MG63 (cell line): Measurements from ENCODE around the gene CTDP1. TPM values are rescaled to one million over a fixed set of nuclear protein-coding genes. Genes with fewer than 3 reads are reported as not detected.

Source experiments
- DNase-seq: peaks from one replicate; pipeline ENCODE4 v3.0.0-alpha.2; 2020
- H3K27me3 ChIP-seq: fragments of 250-450 bp; sonication (Bioruptor Pico); 2 replicates; pipeline ENCODE4 v1.5.1; 2020; ENCODE audit warnings: mild to moderate bottlenecking, moderate library complexity
- H3K36me3 ChIP-seq: fragments of 250-450 bp; sonication (Bioruptor Pico); 2 replicates; pipeline ENCODE4 v1.5.1; 2020; ENCODE audit warnings: mild to moderate bottlenecking, moderate library complexity
- H3K4me3 ChIP-seq: fragments of 250-450 bp; sonication (Bioruptor Pico); 2 replicates; pipeline ENCODE4 v1.5.1; 2020; ENCODE audit warnings: mild to moderate bottlenecking, moderate library complexity
- H3K9me3 ChIP-seq: fragments of 250-450 bp; sonication (Bioruptor Pico); 2 replicates; pipeline ENCODE4 v1.5.1; 2020; ENCODE audit warnings: mild to moderate bottlenecking, moderate library complexity
- total RNA-seq: library from RNA; depleted of rRNA; stranded (reverse); fragments of >200 nt; shearing (Covaris generic); gene quantifications from 2 replicates; pipeline ENCODE4 v1.2.3, GENCODE V29; 2014; ENCODE audit warnings: low replicate concordance

The CTDP1 gene
- total RNA-seq, 1 experiment from 2014 or later: 28.9 TPM

DNA sequence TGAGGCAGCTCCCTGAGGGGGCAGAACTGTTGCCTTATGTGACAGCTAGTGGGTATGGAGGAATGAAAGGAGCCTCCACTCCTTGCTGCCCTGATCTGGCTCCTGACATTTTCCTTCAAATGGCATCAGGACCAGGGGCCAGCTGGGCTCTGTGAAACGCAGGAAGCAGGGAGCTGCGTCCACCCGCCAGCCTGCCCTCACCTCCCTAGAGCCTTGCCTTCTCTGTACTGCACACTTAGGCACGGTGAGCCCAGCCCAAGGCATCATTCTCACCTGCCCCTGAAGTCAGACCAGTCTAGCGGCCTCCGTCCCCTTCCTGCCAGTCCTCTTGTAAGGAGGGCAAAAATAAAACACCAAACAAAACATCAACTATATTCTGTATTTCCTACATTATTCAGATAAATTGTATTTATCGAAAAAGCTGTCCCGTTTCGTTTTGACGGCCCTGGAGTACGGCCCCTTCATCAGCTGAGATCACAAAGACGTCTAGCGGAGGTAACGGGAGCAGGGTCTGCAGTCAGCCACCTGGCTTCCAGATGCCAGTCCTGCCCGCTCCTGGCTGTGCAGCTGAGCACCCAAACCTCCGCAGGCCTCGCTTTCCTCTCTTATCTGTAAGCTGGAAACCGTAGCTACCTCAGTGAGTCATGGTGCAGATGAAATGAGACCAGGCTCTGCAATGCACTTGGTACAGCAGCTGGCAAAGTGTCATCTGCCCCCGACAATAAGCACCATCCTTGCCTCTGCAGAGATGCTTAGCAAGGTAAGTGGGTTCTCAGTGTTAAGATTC is 6.9 kb upstream of the CTDP1 start:
- no peak for DNase-seq
- Histone ChIP-seq H3K36me3 (no peaks in the 10 kb centered on the region; the same call in none of the 2 replicates), H3K27me3 (no peaks in the 10 kb centered on the region), H3K4me3 (no peak overlapping the region), H3K9me3 (no peaks in the 10 kb centered on the region)

- Histone ChIP-seq H3K9me3 (no peaks in the 10 kb centered on the region), H3K4me3 (no peak overlapping the region), H3K36me3 (no peaks in the 10 kb centered on the region; the same call in none of the 2 replicates), H3K27me3 (no peaks in the 10 kb centered on the region)
- DNase-seq: no peak
Measured at GRCh38 chr18:79677221-79677620, 2.4 kb upstream of the CTDP1 start.

DNA sequence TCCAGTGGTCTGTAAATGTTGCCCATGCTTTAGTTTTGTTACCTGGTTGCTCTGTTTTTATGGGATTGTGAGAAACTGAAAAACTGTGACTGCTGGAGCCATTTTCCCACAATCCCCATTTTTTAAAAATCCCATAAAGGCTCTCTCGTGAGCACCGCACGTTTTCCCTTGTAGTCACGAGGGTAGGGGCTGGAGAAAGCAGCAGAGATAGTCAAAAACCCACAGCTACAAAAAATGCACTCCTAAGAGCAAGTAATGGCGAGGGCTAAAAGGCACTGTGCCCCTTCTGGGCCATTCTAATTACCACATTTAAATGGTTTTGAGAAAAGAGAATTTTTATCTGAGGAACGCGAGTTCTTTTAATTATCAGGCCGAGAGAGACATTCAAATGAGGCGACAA is 1.8 kb upstream of the CTDP1 start:
- no peaks in the 10 kb centered on the region; the same call in none of the 2 replicates for H3K36me3 ChIP-seq
- peak overlapping the region; percentile 83; the same call in 1 of the 2 replicates for H3K4me3 ChIP-seq
- no peak for DNase-seq
- H3K9me3 ChIP-seq: no peaks in the 10 kb centered on the region
- H3K27me3 ChIP-seq: no peaks in the 10 kb centered on the region

GRCh38 chr18:79678665-79679551 is 695 bp upstream of the CTDP1 start:
- Histone ChIP-seq H3K9me3 (no peaks in the 10 kb centered on the region), H3K36me3 (no peaks in the 10 kb centered on the region; the same call in none of the 2 replicates), H3K4me3 (peak overlapping the region; percentile 83), H3K27me3 (no peaks in the 10 kb centered on the region)
- DNase-seq: peak; percentile 98

DNA sequence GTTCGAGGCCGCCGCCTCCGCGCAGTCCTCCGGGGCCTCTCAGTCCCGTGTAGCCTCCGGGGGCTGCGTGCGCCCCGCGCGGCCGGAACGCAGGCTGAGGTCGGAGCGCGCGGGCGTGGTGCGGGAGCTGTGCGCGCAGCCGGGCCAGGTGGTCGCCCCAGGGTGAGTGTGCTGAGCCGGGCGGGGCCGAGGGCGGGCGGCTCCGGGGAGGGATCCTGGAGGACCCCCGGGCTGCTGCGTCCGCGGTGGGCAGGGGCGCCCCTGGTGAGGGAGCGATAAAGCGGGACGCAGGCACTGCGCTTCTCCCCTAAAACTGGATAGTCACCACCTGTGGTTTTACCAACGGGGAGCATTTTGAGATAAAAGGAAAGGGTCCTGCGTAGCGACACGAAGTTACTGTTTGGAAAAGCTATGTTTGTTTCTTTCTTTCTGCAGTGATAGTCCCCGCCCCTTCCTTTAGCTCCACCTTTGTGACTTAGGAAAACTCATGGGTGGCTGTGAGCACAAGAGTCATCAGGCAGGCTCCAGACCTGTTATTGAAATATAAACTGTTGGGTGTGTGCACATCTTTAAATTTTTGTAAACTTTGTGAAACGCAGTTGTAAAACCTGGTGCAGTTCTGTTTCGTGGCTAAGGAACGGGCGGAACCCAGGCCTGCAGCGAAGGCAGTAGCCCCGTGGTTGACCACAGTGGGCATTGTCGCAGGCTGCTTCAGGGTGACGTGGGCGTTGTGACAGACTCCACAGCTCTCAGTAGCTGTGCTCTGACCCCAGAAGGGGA is 687 bp downstream of the CTDP1 start:
- Histone ChIP-seq H3K36me3 (no peaks in the 10 kb centered on the region; the same call in none of the 2 replicates), H3K27me3 (no peaks in the 10 kb centered on the region), H3K9me3 (no peaks in the 10 kb centered on the region), H3K4me3 (peak overlapping the region; percentile 83)
- DNase-seq: peak; percentile 9

DNA sequence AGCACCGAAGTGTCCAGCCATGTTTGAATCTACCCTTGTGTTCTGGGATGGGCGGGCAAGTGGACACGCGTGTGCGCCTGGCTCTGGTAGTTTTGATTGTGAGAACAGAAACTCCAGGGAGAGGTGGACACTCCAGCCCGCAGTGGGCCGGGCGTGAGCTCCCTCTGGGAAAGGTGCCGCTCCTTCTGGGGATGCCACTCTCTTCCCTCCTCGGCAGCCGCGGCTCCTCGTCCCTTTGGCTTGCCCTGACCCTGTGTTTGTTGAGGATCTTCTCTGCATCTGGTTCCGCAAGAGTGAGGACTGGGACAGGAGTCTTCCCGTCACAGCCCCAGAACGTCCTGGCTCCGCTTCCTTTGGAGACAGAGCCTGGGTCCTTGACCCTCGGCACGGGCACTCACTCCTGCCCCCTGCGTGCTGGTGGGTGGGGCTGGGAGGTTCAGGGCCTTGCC is 1.3 kb downstream of the CTDP1 start:
- no peaks in the 10 kb centered on the region for H3K9me3 ChIP-seq
- H3K4me3 ChIP-seq: peak overlapping the region; percentile 83
- H3K36me3 ChIP-seq: no peaks in the 10 kb centered on the region; the same call in none of the 2 replicates
- DNase-seq: no peak
- H3K27me3 ChIP-seq: no peaks in the 10 kb centered on the region

GRCh38 chr18:79681484-79682387 is 2.1 kb downstream of the CTDP1 start:
- no peak for DNase-seq
- H3K27me3 ChIP-seq: no peaks in the 10 kb centered on the region
- H3K4me3 ChIP-seq: no peak overlapping the region
- H3K9me3 ChIP-seq: no peaks in the 10 kb centered on the region
- no peaks in the 10 kb centered on the region; the same call in none of the 2 replicates for H3K36me3 ChIP-seq

DNA sequence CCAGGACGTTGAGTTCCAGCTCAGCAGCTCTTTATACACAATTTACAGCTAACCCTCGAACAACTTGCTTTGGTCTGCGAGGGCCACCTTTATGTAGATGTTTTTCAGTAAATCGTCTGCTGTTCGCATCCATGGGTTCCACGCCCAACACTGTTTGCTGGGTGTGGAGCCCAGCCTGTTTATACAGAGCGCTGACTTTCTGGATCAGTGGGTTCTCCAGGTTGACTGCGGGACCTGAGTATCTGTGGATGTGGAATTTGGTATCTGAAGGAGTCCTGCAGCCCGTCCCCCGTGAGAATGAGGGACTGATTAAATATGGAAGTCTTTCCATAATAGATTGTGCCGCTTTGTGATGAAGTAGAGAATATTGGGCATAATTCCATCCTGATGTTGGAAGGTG is 2.9 kb downstream of the CTDP1 start:
- H3K36me3 ChIP-seq: no peaks in the 10 kb centered on the region; the same call in none of the 2 replicates
- DNase-seq: no peak
- no peak overlapping the region for H3K4me3 ChIP-seq
- no peaks in the 10 kb centered on the region for H3K27me3 ChIP-seq
- H3K9me3 ChIP-seq: no peaks in the 10 kb centered on the region

DNA sequence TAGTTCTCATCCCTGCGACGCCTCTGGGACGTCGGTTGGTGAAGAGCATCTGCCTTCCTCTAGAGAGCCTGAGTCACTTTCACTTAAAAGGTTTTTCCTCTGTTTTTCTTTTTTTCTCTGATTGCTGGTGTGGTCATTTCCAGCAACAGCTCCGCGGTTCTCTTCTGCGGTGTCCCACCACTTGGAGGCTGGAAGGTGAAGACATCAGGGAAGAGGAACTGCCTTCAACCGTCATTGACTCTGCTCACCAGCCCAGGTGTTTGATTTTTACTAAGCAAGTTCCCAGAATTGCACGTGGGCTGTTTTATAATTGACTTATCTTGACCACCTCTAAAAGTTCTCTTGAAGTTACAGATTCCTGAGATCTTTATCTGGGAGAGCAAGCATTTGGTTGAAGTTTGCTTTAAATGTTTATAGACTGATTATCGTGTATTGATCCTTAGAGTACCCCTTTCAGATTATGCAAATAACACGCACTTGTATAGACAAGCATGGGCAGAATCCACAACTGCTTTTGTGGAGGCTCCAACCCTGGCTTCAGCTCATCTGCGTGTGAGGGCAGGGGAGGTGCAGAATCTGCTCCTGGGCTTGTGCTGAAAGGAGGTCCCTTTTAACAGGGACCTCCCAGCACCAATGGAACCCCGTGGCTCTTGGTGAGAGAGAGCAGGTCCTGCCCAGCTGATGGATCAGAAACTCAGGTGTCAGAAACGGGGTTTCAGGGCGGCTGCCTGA is 3.5 kb downstream of the CTDP1 start:
- H3K27me3 ChIP-seq: no peaks in the 10 kb centered on the region
- no peak for DNase-seq
- no peaks in the 10 kb centered on the region for H3K9me3 ChIP-seq
- no peaks in the 10 kb centered on the region; the same call in 1 of the 2 replicates for H3K36me3 ChIP-seq
- no peak overlapping the region for H3K4me3 ChIP-seq

GRCh38 chr18:79683626-79684282 is 4.2 kb downstream of the CTDP1 start:
- H3K27me3 ChIP-seq: no peaks in the 10 kb centered on the region
- H3K9me3 ChIP-seq: no peaks in the 10 kb centered on the region
- no peak overlapping the region for H3K4me3 ChIP-seq
- DNase-seq: no peak
- H3K36me3 ChIP-seq: no peaks in the 10 kb centered on the region

GRCh38 chr18:79684283-79684631 is 4.7 kb downstream of the CTDP1 start:
- Histone ChIP-seq H3K9me3 (no peaks in the 10 kb centered on the region), H3K27me3 (no peaks in the 10 kb centered on the region), H3K4me3 (no peak overlapping the region), H3K36me3 (no peaks in the 10 kb centered on the region)
- no peak for DNase-seq

GRCh38 chr18:79684787-79685186 is 5.2 kb downstream of the CTDP1 start:
- DNase-seq: no peak

GRCh38 chr18:79685281-79685680 is 5.7 kb downstream of the CTDP1 start:
- Histone ChIP-seq H3K27me3 (no peaks in the 10 kb centered on the region), H3K9me3 (no peaks in the 10 kb centered on the region), H3K36me3 (no peaks in the 10 kb centered on the region), H3K4me3 (no peak overlapping the region)
- no peak for DNase-seq

More at GRCh38 chr18:79684787-79685186, 5.2 kb downstream of the CTDP1 start:
- no peaks in the 10 kb centered on the region for H3K9me3 ChIP-seq
- no peaks in the 10 kb centered on the region for H3K27me3 ChIP-seq
- no peak overlapping the region for H3K4me3 ChIP-seq
- no peaks in the 10 kb centered on the region for H3K36me3 ChIP-seq

DNA sequence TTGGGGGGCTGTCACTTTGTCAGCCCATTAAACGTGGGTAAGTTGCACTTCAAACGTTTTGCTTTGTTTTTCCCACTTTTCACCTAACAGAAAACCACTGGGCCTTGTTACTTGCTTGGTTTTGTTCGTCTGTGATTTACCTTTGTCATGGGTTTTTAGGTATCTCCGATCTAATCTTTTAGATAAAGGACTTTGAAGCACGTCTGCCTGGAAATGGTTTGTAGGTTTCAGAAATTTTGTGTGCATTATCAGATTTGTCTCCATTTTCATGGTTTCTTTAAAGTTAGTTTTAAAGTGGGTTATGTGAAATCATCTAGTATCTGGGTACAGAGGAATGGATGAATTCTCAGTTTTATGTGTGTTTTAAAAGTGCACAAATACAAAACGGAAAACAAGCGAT is 6.4 kb downstream of the CTDP1 start:
- Histone ChIP-seq H3K36me3 (no peaks in the 10 kb centered on the region), H3K9me3 (no peaks in the 10 kb centered on the region), H3K4me3 (no peak overlapping the region), H3K27me3 (no peaks in the 10 kb centered on the region)
- DNase-seq: no peak

- Histone ChIP-seq H3K36me3 (no peaks in the 10 kb centered on the region), H3K4me3 (no peak overlapping the region), H3K27me3 (no peaks in the 10 kb centered on the region), H3K9me3 (no peaks in the 10 kb centered on the region)
- DNase-seq: peak; percentile 10
Measured at GRCh38 chr18:79687806-79688205, 8.2 kb downstream of the CTDP1 start.
